Thyroid gland (tissue), 4 donors: Measurements from ENCODE around the gene GFI1. TPM values are rescaled to one million over a fixed set of nuclear protein-coding genes. Genes with fewer than 3 reads are reported as not detected.

Experiments used
- DNase-seq, 2 donors: peaks; one replicate each; pipeline ENCODE4 v3.0.0-alpha.2; 2019
- H3K27ac ChIP-seq, 3 donors: fragments of 200-600 bp; sonication (generic); 1 replicate in 2 of 3; 2 replicates in 1 of 3; pipeline ENCODE4 v1.5.1; 2016 to 2019; ENCODE audit warnings: mild to moderate bottlenecking in 1 of 3, moderate library complexity in 1 of 3
- H3K27me3 ChIP-seq: fragments of 200-600 bp; sonication (generic); one replicate; pipeline ENCODE4 v1.5.1; 2019
- H3K36me3 ChIP-seq, 2 donors: fragments of 200-600 bp; sonication (generic); one replicate each; pipeline ENCODE4 v1.5.1; 2016 to 2019
- H3K4me1 ChIP-seq, 2 donors: fragments of 200-600 bp; sonication (generic); one replicate each; pipeline ENCODE4 v1.5.1; 2017 to 2019
- H3K4me3 ChIP-seq, 3 donors: fragments of 200-600 bp; sonication (generic); replicated peaks in 1 of 3; 1 replicate in 2 of 3; 2 replicates in 1 of 3; pipeline ENCODE4 v1.5.1; 2016; ENCODE audit warnings: mild to moderate bottlenecking in 1 of 3
- H3K9me3 ChIP-seq: fragments of 200-600 bp; sonication (generic); one replicate; pipeline ENCODE4 v1.5.1; 2017
- CTCF ChIP-seq, 6 experiments: fragments of 200-600 bp in 3 of 6; fragments of 450-650 bp in 3 of 6; sonication (generic) in 3 of 6; IDR thresholded peaks; one replicate each; pipeline ENCODE4 v1.5.1; 2016 to 2019; ENCODE audit warnings: antibody characterized with exemption in 6 of 6, mild to moderate bottlenecking in 2 of 6, inconsistent platforms in 1 of 6, moderate library complexity in 1 of 6
- POLR2A ChIP-seq, 2 donors: fragments of 450-650 bp; IDR thresholded peaks; one replicate each; pipeline ENCODE4 v1.6.1; 2017; ENCODE audit warnings: antibody characterized with exemption in 2 of 2, mild to moderate bottlenecking in 2 of 2, moderate library complexity in 1 of 2
- WGBS, 2 donors: methylation state at CpG; one replicate each; pipeline ENCODE4 v1.1.5; 2017; 5-methylcytosine and 5-hydroxymethylcytosine counted together
- intact Hi-C: fragments of 100-400 bp; cut with DNase I; formaldehyde crosslinking; loops from one replicate; pipeline ENCODE4 v1.15.1; 2023
- total RNA-seq, 4 donors: library from RNA; depleted of rRNA; stranded (reverse); fragments of >200 nt; gene quantifications; one replicate each; pipeline ENCODE4 v1.2.3, GENCODE V29; 2016

The GFI1 gene
- total RNA-seq, 4 donors from 2014 or later, result 0.27 to 1.8 (median 0.47) TPM

GRCh38 chr1:92461364-92462097, 25.2 kb downstream of the GFI1 start:
- H3K27me3 ChIP-seq, result no peaks in the 10 kb centered on the region
- DNase-seq, result no peak
- 84 to 91% methylated on average over 5 of the region's 5 CpGs for WGBS, 2 donors
- H3K4me1 ChIP-seq, result no peaks in the 10 kb centered on the region
- no peak overlapping the region for H3K4me3 ChIP-seq
- no peaks in the 10 kb centered on the region for H3K9me3 ChIP-seq
- intact Hi-C loops, result no loop called here
- H3K27ac ChIP-seq, result no peak overlapping the region
- TF ChIP-seq POLR2A (IDR thresholded peaks at IDR 0.05) (no peak), CTCF (IDR thresholded peaks at IDR 0.05) (no peak)
- no peaks in the 10 kb centered on the region for H3K36me3 ChIP-seq

GRCh38 chr1:92459871-92460320, 26.8 kb downstream of the GFI1 start:
- no peak overlapping the region for H3K27ac ChIP-seq
- no peak for TF ChIP-seq POLR2A (IDR thresholded peaks at IDR 0.05)
- TF ChIP-seq CTCF (IDR thresholded peaks at IDR 0.05), result no peak
- H3K4me3 ChIP-seq, result no peak overlapping the region
- H3K27me3 ChIP-seq, result no peaks in the 10 kb centered on the region
- H3K4me1 ChIP-seq, result no peaks in the 10 kb centered on the region
- intact Hi-C loops, result no loop called here
- no peak for DNase-seq
- 55 to 63% methylated on average over 4 of the region's 4 CpGs for WGBS, 2 donors
- H3K36me3 ChIP-seq, result no peaks in the 10 kb centered on the region
- H3K9me3 ChIP-seq, result no peaks in the 10 kb centered on the region

GRCh38 chr1:92458146-92458545, 28.6 kb downstream of the GFI1 start:
- no peaks in the 10 kb centered on the region for H3K36me3 ChIP-seq
- no peaks in the 10 kb centered on the region for H3K27me3 ChIP-seq
- 82 to 85% methylated on average over 2 of the region's 2 CpGs for WGBS, 2 donors
- TF ChIP-seq POLR2A (IDR thresholded peaks at IDR 0.05) (no peak), CTCF (IDR thresholded peaks at IDR 0.05) (no peak)
- no peak overlapping the region for H3K4me3 ChIP-seq
- H3K9me3 ChIP-seq, result no peaks in the 10 kb centered on the region
- H3K4me1 ChIP-seq, result no peaks in the 10 kb centered on the region
- intact Hi-C loops, result no loop called here
- DNase-seq, result no peak
- H3K27ac ChIP-seq, result no peak overlapping the region

GRCh38 chr1:92447976-92448375, 38.7 kb downstream of the GFI1 start:
- H3K9me3 ChIP-seq, result no peaks in the 10 kb centered on the region

More at GRCh38 chr1:92447976-92448375, 38.7 kb downstream of the GFI1 start:
- no peak for TF ChIP-seq CTCF (IDR thresholded peaks at IDR 0.05)
- TF ChIP-seq POLR2A (IDR thresholded peaks at IDR 0.05), result no peak
- intact Hi-C loops, result no loop called here
- Histone ChIP-seq H3K4me1 (no peaks in the 10 kb centered on the region), H3K27me3 (no peaks in the 10 kb centered on the region), H3K36me3 (no peaks in the 10 kb centered on the region), H3K27ac (no peak overlapping the region), H3K4me3 (no peak overlapping the region)
- 90 to 95% methylated on average over 2 of the region's 2 CpGs for WGBS, 2 donors
- DNase-seq, result no peak
